HG03558 (cell line): ENCODE measurements around the gene RHOF.
"Not testable (repeated sequence)": the region's sequence is repeated elsewhere in the genome, so short reads cannot be mapped to it uniquely, and the experiment has no call there.

ENCODE experiments used
- ATAC-seq: cut with Tn5 transposase; IDR thresholded peaks from one replicate; pipeline ENCODE4 v1.9.1; 2021; ENCODE audit warnings: moderate number of reproducible peaks; ENCODE audit not compliant: unreplicated experiment; ENCODE audit errors: extremely low read depth

RHOF gene

DNA sequence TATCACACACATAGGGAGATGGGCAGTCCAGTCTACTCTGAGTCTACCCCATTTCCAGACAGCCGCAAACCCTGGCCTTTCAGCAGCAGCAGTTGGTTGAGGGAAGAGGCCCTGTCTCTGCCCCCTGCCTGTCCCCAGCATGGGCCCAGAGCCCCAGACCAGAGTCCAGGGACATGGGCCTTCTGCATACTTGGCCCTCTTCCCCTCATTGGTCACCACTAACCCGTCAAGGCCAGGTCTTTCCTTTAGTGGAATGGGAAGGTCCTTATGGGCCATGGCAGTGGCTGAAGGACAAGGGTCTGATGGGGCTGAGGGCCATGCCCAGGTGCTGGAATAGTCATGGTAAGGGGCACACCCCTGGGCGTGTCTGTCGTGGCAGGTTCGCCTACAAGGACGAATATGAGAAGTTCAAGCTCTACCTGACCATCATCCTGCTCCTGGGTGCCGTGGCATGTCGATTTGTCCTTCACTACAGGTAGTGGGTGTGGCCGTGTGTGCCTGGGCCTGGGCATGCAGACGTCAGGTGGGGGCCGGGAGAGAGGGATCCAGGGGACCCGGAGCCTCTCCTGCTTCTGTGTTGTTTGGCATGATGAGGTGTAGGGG is 41.6 kb downstream of the RHOF start:
- no peak for ATAC-seq

DNA sequence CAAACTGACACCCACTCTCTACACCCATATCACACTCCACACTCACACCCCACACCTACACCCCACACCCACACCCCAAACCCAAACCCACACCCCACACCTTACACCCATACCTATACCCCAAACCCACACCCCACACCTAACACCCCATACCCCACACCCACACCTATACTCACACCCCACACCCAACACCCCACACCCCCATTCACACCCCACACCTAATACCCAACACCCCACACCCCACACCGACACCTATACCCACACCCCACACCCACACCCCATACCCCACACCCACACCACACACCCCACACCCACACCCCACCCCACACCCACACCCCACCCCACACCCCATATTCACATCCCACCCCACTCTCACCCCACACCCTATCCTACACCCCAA is 42.5 kb downstream of the RHOF start:
- no peak for ATAC-seq

DNA sequence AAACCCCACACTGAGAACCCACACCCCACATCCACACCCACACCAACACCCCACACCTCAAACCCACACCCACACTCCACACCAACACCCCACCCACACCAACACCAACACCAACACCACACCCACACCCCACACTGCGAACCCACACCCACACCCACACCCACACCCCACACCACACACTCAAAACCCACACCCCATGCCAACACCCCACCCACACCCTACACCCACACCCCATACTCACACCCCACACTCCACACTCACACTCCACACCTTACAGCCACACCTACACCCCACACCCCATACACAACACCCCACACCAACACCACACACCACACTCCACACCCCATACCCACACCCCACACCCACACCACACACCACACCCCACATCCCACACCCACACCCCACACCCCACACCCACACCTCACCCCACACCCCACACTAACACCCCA is 43.0 kb downstream of the RHOF start:
- no peak for ATAC-seq

DNA sequence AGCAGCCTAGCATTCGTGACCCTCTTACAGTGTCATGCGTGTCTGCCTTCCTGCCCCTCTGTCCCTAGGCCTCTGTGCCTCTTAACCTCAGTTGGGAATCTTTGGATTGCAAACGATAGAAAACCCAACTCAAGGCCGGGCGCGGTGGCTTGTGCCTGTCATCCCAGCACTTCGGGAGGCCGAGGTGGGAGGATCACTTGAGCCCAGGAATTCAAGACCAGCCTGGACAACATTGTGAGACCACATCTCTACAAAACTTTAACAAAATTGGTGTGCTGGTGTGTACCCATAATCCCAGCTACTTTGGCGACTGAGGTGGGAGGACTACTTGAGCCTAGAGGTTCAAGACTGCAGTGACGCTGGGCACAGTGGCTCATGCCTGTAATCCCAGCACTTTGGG is 44.2 kb downstream of the RHOF start:
- no peak for ATAC-seq

DNA sequence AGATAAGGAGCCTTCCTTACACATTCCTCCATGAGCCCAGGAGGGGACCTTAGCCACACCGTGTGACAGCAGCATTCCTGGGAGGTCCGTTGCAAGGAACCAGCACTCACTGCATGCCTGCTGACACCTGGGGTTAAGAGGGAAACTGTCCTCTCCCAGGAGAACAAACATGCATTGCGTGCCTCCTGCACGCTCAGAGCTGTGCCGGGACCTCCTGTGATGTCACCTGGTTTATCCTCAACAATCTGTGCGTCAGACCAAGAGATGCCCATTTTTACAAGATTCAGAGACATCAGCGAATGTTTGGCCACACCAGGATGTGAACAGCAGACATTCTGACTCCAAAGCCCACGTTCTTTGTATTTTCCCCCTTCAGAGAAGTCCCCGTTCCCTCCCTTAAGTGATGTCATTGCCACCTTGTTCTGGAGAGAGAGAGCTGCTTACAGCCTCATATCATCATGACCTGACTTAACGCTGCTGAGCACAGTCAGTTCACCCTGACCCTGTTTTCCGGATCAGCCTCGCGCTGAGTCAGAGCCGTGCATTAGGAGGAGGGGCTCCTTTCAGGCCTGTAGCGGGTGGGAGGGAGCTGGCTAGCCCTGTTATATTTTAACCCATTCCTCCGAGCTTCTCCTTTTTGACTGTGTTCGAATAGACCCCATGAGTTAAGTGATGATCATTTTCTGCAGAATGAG is 44.8 kb downstream of the RHOF start:
- ATAC-seq: no peak

DNA sequence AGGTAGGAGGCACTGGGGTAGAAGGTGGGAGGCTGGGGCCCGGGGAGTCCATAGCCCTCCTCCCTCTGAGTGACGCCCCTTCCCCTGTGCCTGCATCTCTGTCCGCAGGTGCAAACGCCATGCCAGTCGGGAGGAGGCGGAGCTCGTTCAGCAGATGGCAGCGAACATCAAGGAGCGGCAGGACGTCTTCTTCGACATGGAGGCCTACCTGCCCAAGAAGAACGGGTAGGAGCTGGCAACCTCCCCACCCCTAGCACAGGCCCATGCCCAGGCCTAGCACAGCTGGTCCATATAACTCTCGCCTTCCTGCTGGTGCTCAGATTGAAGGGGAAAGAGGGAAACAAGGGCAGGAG is 45.3 kb downstream of the RHOF start:
- no peak for ATAC-seq

DNA sequence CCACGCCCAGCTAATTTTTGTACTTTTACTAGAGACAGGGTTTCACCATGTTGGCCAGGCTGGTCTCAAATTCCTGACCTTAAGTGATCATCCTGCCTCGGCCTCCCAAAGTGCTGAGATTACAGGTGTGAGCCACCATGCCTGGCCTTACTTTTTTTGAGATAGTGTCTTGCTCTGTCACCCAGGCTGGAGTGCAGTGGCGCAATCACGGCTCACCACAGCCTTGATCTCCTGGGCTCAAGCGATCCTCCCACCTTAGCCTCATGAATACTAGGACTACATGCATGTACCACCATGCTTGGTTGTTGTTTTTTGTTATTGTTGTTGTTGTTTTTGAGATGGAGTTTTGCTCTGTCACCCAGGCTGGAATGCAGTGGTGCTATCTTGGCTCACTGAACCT is 47.9 kb downstream of the RHOF start:
- not testable (repeated sequence) for ATAC-seq

DNA sequence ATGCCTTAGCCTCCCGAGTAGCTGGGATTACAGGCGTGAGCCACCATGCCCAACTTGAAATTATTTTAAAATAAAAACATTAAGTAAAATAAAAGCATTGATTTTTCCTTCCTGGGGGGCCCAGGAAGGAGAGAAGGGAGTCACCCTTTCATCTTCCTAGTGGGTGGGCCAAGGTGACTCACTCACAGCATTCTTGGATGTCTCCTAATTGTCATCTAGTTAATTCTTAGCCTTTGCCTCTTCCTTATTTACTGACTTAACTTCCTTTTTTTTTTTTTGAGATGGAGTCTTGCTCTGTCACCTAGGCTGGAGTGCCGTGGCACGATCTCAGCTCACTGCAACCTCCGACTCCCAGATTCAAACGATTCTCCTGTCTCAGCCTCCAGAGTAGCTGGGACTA is 51.7 kb downstream of the RHOF start:
- ATAC-seq: no peak

DNA sequence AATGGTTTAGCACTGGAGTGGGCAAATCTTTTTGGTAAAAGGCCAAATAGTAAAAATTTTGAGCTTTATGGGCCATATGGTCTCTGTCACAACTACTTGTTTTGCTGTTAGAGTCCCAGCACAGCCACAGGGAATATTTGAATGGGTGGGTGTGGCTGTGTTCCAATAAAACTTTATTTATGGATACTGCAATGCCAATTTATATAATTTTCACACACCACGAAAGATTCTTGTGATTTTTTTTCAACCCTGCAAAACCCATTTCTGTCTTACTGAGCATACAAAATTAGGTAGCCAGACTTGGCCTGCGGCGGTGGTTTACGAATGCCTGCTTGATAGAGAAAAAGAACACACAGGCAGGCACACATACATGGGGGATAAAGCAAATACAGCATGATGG is 52.6 kb downstream of the RHOF start:
- no peak for ATAC-seq

DNA sequence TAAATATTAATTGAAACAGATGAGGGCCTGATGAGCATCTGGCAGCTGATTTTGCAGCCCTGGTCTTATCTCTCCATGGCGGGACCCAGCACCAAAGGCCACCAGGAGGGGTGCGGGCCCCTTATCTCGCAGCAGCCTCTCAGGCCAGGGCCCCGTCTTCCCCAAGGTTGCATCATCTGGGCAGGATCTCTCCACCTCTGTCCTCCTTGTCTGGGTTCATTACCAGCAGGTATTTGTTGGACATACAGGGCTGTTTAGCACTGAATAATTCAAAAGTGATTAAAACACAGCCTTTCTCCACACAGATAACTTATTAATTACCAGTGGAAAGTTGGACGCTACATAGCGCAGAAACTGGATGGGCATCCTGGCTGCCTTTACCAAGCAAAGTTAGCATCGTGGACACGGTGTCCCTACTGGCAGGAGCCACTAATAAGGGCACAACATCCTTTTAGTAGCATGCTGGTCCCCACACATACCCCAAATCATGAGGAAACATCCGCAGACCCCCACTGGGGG is 55.1 kb downstream of the RHOF start:
- no peak for ATAC-seq

DNA sequence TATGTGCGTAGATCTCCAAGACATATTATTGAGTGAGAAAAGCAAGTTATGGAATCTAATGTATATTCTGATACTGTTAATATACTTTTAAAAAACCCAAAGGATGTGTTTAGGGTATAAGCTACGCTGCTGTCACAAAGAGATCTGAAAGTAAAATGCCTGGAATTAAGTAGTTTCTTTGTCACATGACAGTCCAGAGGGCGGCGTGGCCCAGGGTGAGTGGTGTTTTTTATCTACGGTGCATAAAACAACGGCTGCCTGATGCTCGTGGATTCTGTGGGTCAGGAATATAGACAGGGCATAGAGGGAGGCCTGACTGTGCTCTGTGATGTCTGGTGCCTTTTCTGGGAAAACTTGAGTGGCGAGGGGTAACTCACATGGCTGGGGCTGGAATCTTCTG is 59.6 kb downstream of the RHOF start:
- no peak for ATAC-seq

DNA sequence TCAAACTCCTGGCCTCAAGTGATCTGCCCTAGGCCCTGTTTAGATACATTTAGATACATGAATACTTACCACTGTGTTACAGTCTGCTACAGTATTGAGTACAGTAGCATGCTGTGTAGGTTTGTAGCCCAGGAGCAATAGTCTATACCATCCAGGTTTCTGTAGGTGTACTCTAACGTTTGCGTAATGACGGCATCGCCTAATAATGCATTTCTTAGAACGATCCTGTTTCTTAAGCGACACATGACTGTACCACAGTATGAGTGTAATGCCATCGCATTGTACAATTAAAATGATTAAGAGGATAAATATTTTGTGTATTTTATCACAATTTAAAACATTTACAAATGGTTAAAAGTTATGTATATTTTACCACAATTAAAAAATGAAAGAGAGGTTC is 62.0 kb downstream of the RHOF start:
- ATAC-seq: no peak

DNA sequence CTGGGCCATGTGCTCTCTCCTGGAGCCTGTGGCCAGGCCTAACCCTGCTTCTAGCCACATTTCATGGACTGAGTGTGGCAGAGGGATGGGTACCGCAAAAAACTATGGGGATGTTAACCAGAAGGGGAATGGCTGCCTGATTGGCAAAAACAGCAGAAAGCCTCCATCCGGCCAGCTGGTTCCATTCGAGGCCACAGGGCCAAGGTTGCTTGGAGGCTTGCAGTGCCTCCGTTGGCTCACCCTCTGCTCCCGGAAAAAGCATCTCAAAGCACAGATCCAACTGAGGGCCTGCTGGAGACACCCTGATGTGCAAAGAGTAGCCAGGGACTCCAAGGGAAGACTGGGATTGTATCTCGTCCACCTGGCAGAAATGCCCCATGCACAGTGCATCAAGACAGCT is 64.5 kb downstream of the RHOF start:
- ATAC-seq: no peak
